ENCODE results near the gene RHAG.

- TF ChIP-seq ZNF274 (IDR thresholded peaks at IDR 0.05; ENCODE audit: low read depth, low read length) (no peak), YY1 (IDR thresholded peaks at IDR 0.05; ENCODE audit: insufficient read depth, insufficient read length) (no peak)
Observed at GRCh38 chr6:49565261-49565660, 71.4 kb downstream of the RHAG start.
